ENCODE results near the gene RCSD1. TPM values are rescaled to one million over a fixed set of nuclear protein-coding genes. Genes with fewer than 3 reads are reported as not detected.

Gene RCSD1
- total RNA-seq, 2 donors from 2014 or later, result 28.2 to 65.6 TPM

- no peak for ATAC-seq
- Mint-ChIP-seq H3K36me3 (peaks cover 0 to 14% of the 10 kb centered on the region in 2 donors), H3K27ac (peak overlapping the region in 1 of 2 donors; percentile 72), H3K9me3 (no peaks in the 10 kb centered on the region)
- no peak for DNase-seq (ENCODE audit: low spot score in 2 of 2)
Measured at GRCh38 chr1:167648252-167648849, 18.3 kb downstream of the RCSD1 start.

GRCh38 chr1:167648978-167649744, 19.1 kb downstream of the RCSD1 start:
- peaks cover 0 to 14% of the 10 kb centered on the region in 2 donors for H3K36me3 Mint-ChIP-seq
- peak overlapping the region; percentile 61 to 72 for H3K27ac Mint-ChIP-seq
- DNase-seq (ENCODE audit: low spot score in 2 of 2), result no peak
- no peaks in the 10 kb centered on the region for H3K9me3 Mint-ChIP-seq
- no peak for ATAC-seq

GRCh38 chr1:167650269-167651160, 20.5 kb downstream of the RCSD1 start:
- peaks cover 0 to 14% of the 10 kb centered on the region in 2 donors for H3K36me3 Mint-ChIP-seq
- H3K27ac Mint-ChIP-seq, result peak overlapping the region; percentile 72 to 89
- DNase-seq (ENCODE audit: low spot score in 2 of 2) (no peak), ATAC-seq (peak; percentile 56 to 81)
- H3K9me3 Mint-ChIP-seq, result no peaks in the 10 kb centered on the region

GRCh38 chr1:167651161-167651693, 21.2 kb downstream of the RCSD1 start:
- Mint-ChIP-seq H3K27ac (peak overlapping the region; percentile 72 to 88), H3K9me3 (no peaks in the 10 kb centered on the region), H3K36me3 (peaks cover 0 to 14% of the 10 kb centered on the region in 2 donors)
- no peak for DNase-seq (ENCODE audit: low spot score in 2 of 2)
- peak in 1 of 2 donors; percentile 35 for ATAC-seq

GRCh38 chr1:167654975-167655575, 25.0 kb downstream of the RCSD1 start:
- Mint-ChIP-seq H3K9me3 (no peaks in the 10 kb centered on the region), H3K27ac (no peak overlapping the region), H3K36me3 (peaks cover 0 to 5% of the 10 kb centered on the region in 2 donors)
- ATAC-seq (no peak), DNase-seq (ENCODE audit: low spot score in 2 of 2) (no peak)

- Mint-ChIP-seq H3K36me3 (peaks cover 0 to 13% of the 10 kb centered on the region in 2 donors), H3K9me3 (no peaks in the 10 kb centered on the region), H3K27ac (no peak overlapping the region)
- ATAC-seq (no peak), DNase-seq (ENCODE audit: low spot score in 2 of 2) (no peak)
Measured at GRCh38 chr1:167656657-167657056, 26.6 kb downstream of the RCSD1 start.

GRCh38 chr1:167658574-167659328, 28.7 kb downstream of the RCSD1 start:
- DNase-seq (ENCODE audit: low spot score in 2 of 2) (no peak), ATAC-seq (no peak)
- H3K36me3 Mint-ChIP-seq, result peaks cover 0 to 30% of the 10 kb centered on the region in 2 donors
- H3K9me3 Mint-ChIP-seq, result no peaks in the 10 kb centered on the region
- peak overlapping the region in 1 of 2 donors; percentile 62 for H3K27ac Mint-ChIP-seq

- H3K27ac Mint-ChIP-seq, result peak overlapping the region in 1 of 2 donors; percentile 78
- DNase-seq (ENCODE audit: low spot score in 2 of 2) (no peak), ATAC-seq (no peak)
- H3K36me3 Mint-ChIP-seq, result peaks cover 0 to 30% of the 10 kb centered on the region in 2 donors
- no peaks in the 10 kb centered on the region for H3K9me3 Mint-ChIP-seq
Measured at GRCh38 chr1:167659450-167659849, 29.4 kb downstream of the RCSD1 start.

GRCh38 chr1:167659881-167660280, 29.8 kb downstream of the RCSD1 start:
- no peak for DNase-seq (ENCODE audit: low spot score in 2 of 2)
- no peak for ATAC-seq
- no peaks in the 10 kb centered on the region for H3K9me3 Mint-ChIP-seq
- peak overlapping the region; percentile 26 to 78 for H3K27ac Mint-ChIP-seq
- H3K36me3 Mint-ChIP-seq, result peaks cover 0 to 30% of the 10 kb centered on the region in 2 donors

GRCh38 chr1:167661527-167662426, 31.7 kb downstream of the RCSD1 start:
- peak overlapping the region; percentile 78 to 82 for H3K27ac Mint-ChIP-seq
- peaks cover 0 to 30% of the 10 kb centered on the region in 2 donors for H3K36me3 Mint-ChIP-seq
- no peak for DNase-seq (ENCODE audit: low spot score in 2 of 2)
- H3K9me3 Mint-ChIP-seq, result no peaks in the 10 kb centered on the region
- no peak for ATAC-seq

- no peak for DNase-seq (ENCODE audit: low spot score in 2 of 2)
- Mint-ChIP-seq H3K9me3 (no peaks in the 10 kb centered on the region), H3K36me3 (peaks cover 0 to 30% of the 10 kb centered on the region in 2 donors), H3K27ac (peak overlapping the region; percentile 36 to 78)
- peak in 1 of 2 donors; percentile 59 for ATAC-seq
Measured at GRCh38 chr1:167663002-167663772, 33.2 kb downstream of the RCSD1 start.

- H3K36me3 Mint-ChIP-seq, result peaks cover 0 to 22% of the 10 kb centered on the region in 2 donors
- ATAC-seq, result no peak
- H3K27ac Mint-ChIP-seq, result peak overlapping the region in 1 of 2 donors; percentile 46
- no peak for DNase-seq (ENCODE audit: low spot score in 2 of 2)
- no peaks in the 10 kb centered on the region for H3K9me3 Mint-ChIP-seq
Measured at GRCh38 chr1:167665469-167665868, 35.4 kb downstream of the RCSD1 start.

GRCh38 chr1:167666416-167666815, 36.4 kb downstream of the RCSD1 start:
- Mint-ChIP-seq H3K9me3 (no peaks in the 10 kb centered on the region), H3K27ac (peak overlapping the region; percentile 46 to 60), H3K36me3 (peaks cover under 1 to 28% of the 10 kb centered on the region in 2 donors)
- DNase-seq (ENCODE audit: low spot score in 2 of 2) (no peak), ATAC-seq (no peak)

GRCh38 chr1:167667536-167667935, 37.5 kb downstream of the RCSD1 start:
- no peak for ATAC-seq
- DNase-seq (ENCODE audit: low spot score in 2 of 2), result no peak
- Mint-ChIP-seq H3K36me3 (peaks cover 9 to 34% of the 10 kb centered on the region in 2 donors), H3K9me3 (no peaks in the 10 kb centered on the region), H3K27ac (peak overlapping the region in 1 of 2 donors; percentile 21)
